SK-N-SH (cell line): Measurements from ENCODE around the gene ITFG2. TPM values are rescaled to one million over a fixed set of nuclear protein-coding genes. Genes with fewer than 3 reads are reported as not detected.

Experiments
- CTCF ChIA-PET: fragments of 300-600, 350-600 bp; formaldehyde crosslinking; extraction: SDS; loops from one replicate; lab custom pipeline; 2021; lab: Yijun Ruan, JAX
- POLR2A ChIA-PET: fragments of 350-600 bp; sonication (Branson Sonifier 250); formaldehyde crosslinking; extraction: SDS; loops from one replicate; lab custom pipeline; 2020; ENCODE audit warnings: antibody characterized with exemption, inconsistent platforms; lab: Yijun Ruan, JAX
- DNase-seq: peaks from one replicate; pipeline ENCODE4 v3.0.0; 2012
- H2AFZ ChIP-seq: fragments of 200-600 bp; sonication (generic); 2 replicates; pipeline ENCODE4 v1.8.1; 2016; ENCODE audit warnings: antibody characterized with exemption, mild to moderate bottlenecking, low read depth
- H3F3A ChIP-seq: fragments of 200-600 bp; sonication (generic); replicated peaks from 2 replicates; pipeline ENCODE3; 2016; ENCODE audit warnings: antibody characterized with exemption, mild to moderate bottlenecking; ENCODE audit not compliant: insufficient read depth
- H3K27ac ChIP-seq, 2 experiments: fragments of 200-500 bp in 1 of 2; fragments of 200-600 bp in 1 of 2; sonication (Bioruptor generic) in 1 of 2; sonication (generic), shearing (Covaris generic) in 1 of 2; 2 replicates each; pipeline versions ENCODE4 v1.5.1 to v1.6.1; 2014 to 2016; ENCODE audit warnings: low read depth in 2 of 2, inconsistent platforms in 1 of 2, low read length in 1 of 2, mild to moderate bottlenecking in 1 of 2, mixed read lengths in 1 of 2
- H3K27me3 ChIP-seq: fragments of 200-600 bp; sonication (generic), shearing (Covaris generic); 2 replicates; pipeline ENCODE4 v1.6.1; 2016; ENCODE audit warnings: mixed run types; ENCODE audit not compliant: insufficient read depth
- H3K36me3 ChIP-seq, 2 experiments: fragments of 200-500 bp in 1 of 2; fragments of 200-600 bp in 1 of 2; sonication (Bioruptor generic) in 1 of 2; sonication (generic) in 1 of 2; replicated peaks in 1 of 2; 2 replicates each; pipeline versions ENCODE3 to v1.5.1; 2014 to 2016; ENCODE audit warnings: low read length in 1 of 2, mild to moderate bottlenecking in 1 of 2; ENCODE audit not compliant: insufficient read depth in 2 of 2, control insufficient read depth in 1 of 2
- H3K4me1 ChIP-seq, 2 experiments: fragments of 200-500 bp in 1 of 2; fragments of 200-600 bp in 1 of 2; sonication (Bioruptor generic) in 1 of 2; sonication (generic), shearing (Covaris generic) in 1 of 2; 2 replicates each; pipeline versions ENCODE4 v1.5.1 to v1.6.1; 2014 to 2016; ENCODE audit warnings: low read depth in 1 of 2, low read length in 1 of 2, mixed run types in 1 of 2; ENCODE audit not compliant: insufficient read depth in 2 of 2, control insufficient read depth in 1 of 2
- H3K4me2 ChIP-seq: fragments of 200-600 bp; sonication (generic), shearing (Covaris generic); 2 replicates; pipeline ENCODE4 v1.6.1; 2017; ENCODE audit warnings: mixed run types
- H3K4me3 ChIP-seq, 2 experiments: fragments of 200-500 bp in 1 of 2; fragments of 200-600 bp in 1 of 2; sonication (Bioruptor generic) in 1 of 2; sonication (generic), shearing (Covaris generic) in 1 of 2; 2 replicates each; pipeline versions ENCODE4 v1.5.1 to v1.8.1; 2014 to 2016; ENCODE audit warnings: low read depth in 2 of 2, inconsistent platforms in 1 of 2, low read length in 1 of 2, mild to moderate bottlenecking in 1 of 2, mixed read lengths in 1 of 2, moderate library complexity in 1 of 2
- H3K79me2 ChIP-seq: fragments of 200-600 bp; sonication (generic); 2 replicates; pipeline ENCODE4 v1.8.1; 2017; ENCODE audit warnings: mild to moderate bottlenecking; ENCODE audit not compliant: insufficient read depth
- H3K9ac ChIP-seq: fragments of 200-600 bp; sonication (generic); 2 replicates; pipeline ENCODE4 v1.6.1; 2017; ENCODE audit warnings: mixed run types
- H3K9me2 ChIP-seq: fragments of 200-600 bp; sonication (generic); 2 replicates; pipeline ENCODE4 v1.6.1; 2017; ENCODE audit warnings: mixed run types
- H3K9me3 ChIP-seq: fragments of 200-600 bp; sonication (generic); 2 replicates; pipeline ENCODE4 v1.6.1; 2017; ENCODE audit warnings: mixed run types, mild to moderate bottlenecking, moderate library complexity
- H4K20me1 ChIP-seq: fragments of 200-600 bp; sonication (generic); 2 replicates; pipeline ENCODE4 v1.6.1; 2017; ENCODE audit warnings: mild to moderate bottlenecking, mixed run types; ENCODE audit not compliant: insufficient read depth
- CHD2 ChIP-seq: fragments of 150-350 bp; IDR thresholded peaks from 2 replicates; pipeline ENCODE4 v1.6.1; 2018; ENCODE audit warnings: low read length; ENCODE audit not compliant: partially characterized antibody
- EP300 ChIP-seq, 2 experiments: IDR thresholded peaks; 2 replicates each; pipeline versions ENCODE4 v1.4.0 to v1.6.1; 2012; ENCODE audit warnings: borderline replicate concordance in 1 of 2, low read depth in 1 of 2, low read length in 1 of 2
- FOXJ3 ChIP-seq: sonication (generic); formaldehyde crosslinking; IDR thresholded peaks from 2 replicates; pipeline ENCODE4 v1.5.1; 2020; ENCODE audit warnings: mild to moderate bottlenecking, missing genetic modification reagents
- GATA2 ChIP-seq: sonication (generic); formaldehyde crosslinking; IDR thresholded peaks from 2 replicates; pipeline ENCODE4 v1.5.0; 2020; ENCODE audit warnings: mild to moderate bottlenecking, missing genetic modification reagents
- MXI1 ChIP-seq: IDR thresholded peaks from 2 replicates; pipeline ENCODE4 v1.6.1; 2012; ENCODE audit warnings: mild to moderate bottlenecking, low read depth, low read length, improper control_type of control experiment
- NRF1 ChIP-seq: IDR thresholded peaks from 2 replicates; pipeline ENCODE4 v1.6.1; 2012; ENCODE audit warnings: low read depth, mild to moderate bottlenecking, low read length
- RAD21 ChIP-seq: IDR thresholded peaks from 2 replicates; pipeline ENCODE4 v1.6.1; 2012; ENCODE audit warnings: mild to moderate bottlenecking, low read length
- TCF12 ChIP-seq: IDR thresholded peaks from 2 replicates; pipeline ENCODE4 v1.4.0; 2012
- TEAD4 ChIP-seq: IDR thresholded peaks from 2 replicates; pipeline ENCODE4 v1.4.0; 2012; ENCODE audit warnings: mild to moderate bottlenecking, borderline replicate concordance; ENCODE audit not compliant: insufficient read depth
- WGBS: methylation state at CpG from one replicate; pipeline ENCODE4 v1.1.6; 2017; ENCODE audit warnings: low lambda C conversion rate; 5-methylcytosine and 5-hydroxymethylcytosine counted together
- polyA plus RNA-seq, 3 experiments: library from polyadenylated mRNA; depleted of rRNA; stranded (reverse); fragments of >200 nt; gene quantifications; 2 replicates each; pipeline ENCODE4 v1.2.3, GENCODE V29; 2012
- TF ChIP-seq, protein P1 (sequence below): IDR thresholded peaks from 2 replicates; pipeline ENCODE4; 2012
- TF ChIP-seq, protein P2 (sequence below): IDR thresholded peaks from 2 replicates; pipeline ENCODE4 v1.6.1; 2012; ENCODE audit warnings: mild to moderate bottlenecking, low read depth, low read length, moderate library complexity
- TF ChIP-seq, protein P3 (sequence below): fragments of 200-600 bp; sonication (generic); IDR thresholded peaks from 2 replicates; pipeline ENCODE4 v1.6.1; 2017; ENCODE audit warnings: antibody characterized with exemption, mild to moderate bottlenecking, moderate library complexity
- TF ChIP-seq, protein P4 (sequence below): IDR thresholded peaks from 2 replicates; pipeline ENCODE4 v1.4.0; 2012; ENCODE audit warnings: low read depth

The ITFG2 gene
- polyA plus RNA-seq, 1 of the 3 experiments (the other 2 are of a cell fraction) = 27.2 TPM

DNA sequence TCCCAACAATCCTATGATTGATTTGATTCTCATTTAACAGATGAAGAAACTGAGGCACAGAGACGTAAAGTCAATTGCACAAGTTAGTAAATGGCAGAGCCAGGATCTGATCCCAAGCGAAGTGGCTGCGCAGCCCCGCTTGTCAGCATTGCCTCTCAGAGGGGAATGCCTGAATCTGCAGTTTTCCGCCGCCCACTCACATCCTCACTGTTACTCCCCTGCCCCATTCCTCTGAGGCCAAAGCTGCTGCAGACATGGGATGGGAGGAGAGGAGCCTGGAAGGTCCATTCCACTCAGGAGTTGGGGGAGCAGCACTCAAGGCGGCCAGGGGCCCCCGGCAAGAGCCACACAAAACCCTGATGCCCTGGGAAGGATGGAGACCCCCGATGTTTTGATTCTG, 21.3 kb downstream of the ITFG2 start (continued):
- TF ChIP-seq MXI1 (no peak), EP300 (IDR thresholded peaks at IDR 0.05; ENCODE audit: borderline replicate concordance in 1 of 2, low read depth in 1 of 2, low read length in 1 of 2) (no peak), GATA2 (CRISPR knock-in tag) (no peak), NRF1 (no peak), CHD2 (no peak), FOXJ3 (no peak)
- TF ChIP-seq, protein P1, sequence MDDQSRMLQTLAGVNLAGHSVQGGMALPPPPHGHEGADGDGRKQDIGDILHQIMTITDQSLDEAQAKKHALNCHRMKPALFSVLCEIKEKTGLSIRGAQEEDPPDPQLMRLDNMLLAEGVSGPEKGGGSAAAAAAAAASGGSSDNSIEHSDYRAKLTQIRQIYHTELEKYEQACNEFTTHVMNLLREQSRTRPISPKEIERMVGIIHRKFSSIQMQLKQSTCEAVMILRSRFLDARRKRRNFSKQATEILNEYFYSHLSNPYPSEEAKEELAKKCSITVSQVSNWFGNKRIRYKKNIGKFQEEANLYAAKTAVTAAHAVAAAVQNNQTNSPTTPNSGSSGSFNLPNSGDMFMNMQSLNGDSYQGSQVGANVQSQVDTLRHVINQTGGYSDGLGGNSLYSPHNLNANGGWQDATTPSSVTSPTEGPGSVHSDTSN = no peak
- TF ChIP-seq, protein P2, sequence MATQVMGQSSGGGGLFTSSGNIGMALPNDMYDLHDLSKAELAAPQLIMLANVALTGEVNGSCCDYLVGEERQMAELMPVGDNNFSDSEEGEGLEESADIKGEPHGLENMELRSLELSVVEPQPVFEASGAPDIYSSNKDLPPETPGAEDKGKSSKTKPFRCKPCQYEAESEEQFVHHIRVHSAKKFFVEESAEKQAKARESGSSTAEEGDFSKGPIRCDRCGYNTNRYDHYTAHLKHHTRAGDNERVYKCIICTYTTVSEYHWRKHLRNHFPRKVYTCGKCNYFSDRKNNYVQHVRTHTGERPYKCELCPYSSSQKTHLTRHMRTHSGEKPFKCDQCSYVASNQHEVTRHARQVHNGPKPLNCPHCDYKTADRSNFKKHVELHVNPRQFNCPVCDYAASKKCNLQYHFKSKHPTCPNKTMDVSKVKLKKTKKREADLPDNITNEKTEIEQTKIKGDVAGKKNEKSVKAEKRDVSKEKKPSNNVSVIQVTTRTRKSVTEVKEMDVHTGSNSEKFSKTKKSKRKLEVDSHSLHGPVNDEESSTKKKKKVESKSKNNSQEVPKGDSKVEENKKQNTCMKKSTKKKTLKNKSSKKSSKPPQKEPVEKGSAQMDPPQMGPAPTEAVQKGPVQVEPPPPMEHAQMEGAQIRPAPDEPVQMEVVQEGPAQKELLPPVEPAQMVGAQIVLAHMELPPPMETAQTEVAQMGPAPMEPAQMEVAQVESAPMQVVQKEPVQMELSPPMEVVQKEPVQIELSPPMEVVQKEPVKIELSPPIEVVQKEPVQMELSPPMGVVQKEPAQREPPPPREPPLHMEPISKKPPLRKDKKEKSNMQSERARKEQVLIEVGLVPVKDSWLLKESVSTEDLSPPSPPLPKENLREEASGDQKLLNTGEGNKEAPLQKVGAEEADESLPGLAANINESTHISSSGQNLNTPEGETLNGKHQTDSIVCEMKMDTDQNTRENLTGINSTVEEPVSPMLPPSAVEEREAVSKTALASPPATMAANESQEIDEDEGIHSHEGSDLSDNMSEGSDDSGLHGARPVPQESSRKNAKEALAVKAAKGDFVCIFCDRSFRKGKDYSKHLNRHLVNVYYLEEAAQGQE = no peak
- TF ChIP-seq, protein P3, sequence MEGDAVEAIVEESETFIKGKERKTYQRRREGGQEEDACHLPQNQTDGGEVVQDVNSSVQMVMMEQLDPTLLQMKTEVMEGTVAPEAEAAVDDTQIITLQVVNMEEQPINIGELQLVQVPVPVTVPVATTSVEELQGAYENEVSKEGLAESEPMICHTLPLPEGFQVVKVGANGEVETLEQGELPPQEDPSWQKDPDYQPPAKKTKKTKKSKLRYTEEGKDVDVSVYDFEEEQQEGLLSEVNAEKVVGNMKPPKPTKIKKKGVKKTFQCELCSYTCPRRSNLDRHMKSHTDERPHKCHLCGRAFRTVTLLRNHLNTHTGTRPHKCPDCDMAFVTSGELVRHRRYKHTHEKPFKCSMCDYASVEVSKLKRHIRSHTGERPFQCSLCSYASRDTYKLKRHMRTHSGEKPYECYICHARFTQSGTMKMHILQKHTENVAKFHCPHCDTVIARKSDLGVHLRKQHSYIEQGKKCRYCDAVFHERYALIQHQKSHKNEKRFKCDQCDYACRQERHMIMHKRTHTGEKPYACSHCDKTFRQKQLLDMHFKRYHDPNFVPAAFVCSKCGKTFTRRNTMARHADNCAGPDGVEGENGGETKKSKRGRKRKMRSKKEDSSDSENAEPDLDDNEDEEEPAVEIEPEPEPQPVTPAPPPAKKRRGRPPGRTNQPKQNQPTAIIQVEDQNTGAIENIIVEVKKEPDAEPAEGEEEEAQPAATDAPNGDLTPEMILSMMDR = no peak

DNA sequence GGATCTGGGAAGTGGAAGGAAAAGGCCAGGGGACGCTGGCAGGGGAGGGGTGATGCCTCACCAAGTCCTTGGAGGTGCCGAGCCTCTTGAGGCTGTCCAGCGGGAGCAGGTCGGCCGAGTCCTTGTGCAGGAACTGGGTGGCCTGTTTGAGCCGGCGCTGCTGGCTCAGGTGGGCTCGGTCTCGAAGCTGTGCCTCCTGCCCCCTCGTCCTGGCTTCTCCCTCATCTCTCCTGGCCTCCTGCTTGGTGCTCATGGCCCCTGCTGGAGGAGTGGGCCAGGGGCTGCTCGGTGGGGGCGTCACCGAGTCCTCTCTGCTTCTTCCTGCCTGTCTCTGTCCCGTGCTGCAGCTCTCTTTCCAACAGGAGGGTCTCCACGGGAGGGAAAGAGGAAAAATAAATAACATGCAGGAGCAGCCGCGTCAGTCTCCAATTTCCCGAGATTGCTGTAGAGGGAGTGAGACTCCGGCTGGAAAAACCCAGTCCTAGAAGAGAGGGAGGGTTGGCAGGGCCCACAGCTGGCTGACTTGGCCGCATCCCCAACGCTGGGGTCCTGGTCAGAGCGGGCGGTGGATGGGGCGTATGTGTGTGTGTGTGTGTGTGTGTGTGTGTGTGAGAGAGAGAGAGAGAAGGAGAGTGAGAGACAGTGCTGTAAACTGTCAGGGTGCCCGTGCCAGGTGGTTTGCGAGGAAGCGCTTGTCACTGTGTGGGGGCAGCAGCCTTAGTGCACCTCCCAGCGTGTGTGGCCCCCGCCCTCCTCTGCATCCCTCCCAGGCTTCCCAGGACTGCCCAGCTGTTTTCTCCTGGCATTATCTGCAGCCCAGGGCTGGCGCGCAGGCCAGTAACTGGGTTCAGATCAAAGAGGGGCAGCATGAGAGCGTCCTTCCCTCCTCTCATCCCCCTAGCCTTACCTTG, 22.4 kb downstream of the ITFG2 start, which contains the start of gene NRIP2:
Gene NRIP2 (minus strand): TSS at position 455 of the 911 bp plus-strand sequence. CDS start 52 bp downstream, at position 403.
- CTCF ChIA-PET = interaction anchor here (0.7 to 3.5 kb wide), 11 partner anchors 11 to 207 kb away, joined by 3 to 15 read pairs (median 4); partner anchors contain the start of genes FOXM1, ITFG2 and RHNO1
- no peaks in the 10 kb centered on the region for H3K9me3 ChIP-seq
- WGBS = 42% methylated on average over 27 of the region's 32 CpGs
- peaks cover 4 to 15% of the 10 kb centered on the region in 2 experiments; a peak in 3 of 4 replicates for H3K4me1 ChIP-seq
- no peaks in the 10 kb centered on the region for H3F3A ChIP-seq
- no peak within 1 kb of the TSS for H2AFZ ChIP-seq
- no peaks in the 10 kb centered on the region for H3K27me3 ChIP-seq
- H3K36me3 ChIP-seq = no peaks in the 10 kb centered on the region
- H3K9ac ChIP-seq = no peak within 1 kb of the TSS
- POLR2A ChIA-PET = interaction anchor here (0.6 kb wide), 2 partner anchors 22 to 530 kb away, joined by 3 to 4 read pairs; no protein-coding TSS in a partner anchor
- no peak within 1 kb of the TSS for H3K27ac ChIP-seq
- no peaks in the 10 kb centered on the region for H3K9me2 ChIP-seq
- peak; percentile 90 for DNase-seq
- H3K4me2 ChIP-seq = no peak within 1 kb of the TSS
- H3K79me2 ChIP-seq = no peaks in the 10 kb centered on the region
- peak; percentile 26; the same call in 1 of the 2 replicates for TF ChIP-seq RAD21
- TF ChIP-seq TEAD4 = no peak
- TF ChIP-seq GATA2 (CRISPR knock-in tag) = peak; percentile 36; the same call in 1 of the 2 replicates
- TF ChIP-seq, protein P4, sequence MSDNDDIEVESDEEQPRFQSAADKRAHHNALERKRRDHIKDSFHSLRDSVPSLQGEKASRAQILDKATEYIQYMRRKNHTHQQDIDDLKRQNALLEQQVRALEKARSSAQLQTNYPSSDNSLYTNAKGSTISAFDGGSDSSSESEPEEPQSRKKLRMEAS = no peak
- peak; percentile 57; the same call in 1 of the 2 replicates for TF ChIP-seq MXI1
- TF ChIP-seq TCF12 = no peak
- TF ChIP-seq, protein P2 = no peak
- TF ChIP-seq, protein P1 = no peak
- H4K20me1 ChIP-seq = no peaks in the 10 kb centered on the region
- H3K4me3 ChIP-seq = no peak within 1 kb of the TSS; a peak in 1 of 4 replicates
